B cell (primary cell): ENCODE data around the gene TMBIM1. TPM values are rescaled to one million over a fixed set of nuclear protein-coding genes. Genes with fewer than 3 reads are reported as not detected.
A peak's percentile ranks its signal among the peaks of the same experiment; 100 is the strongest.

ENCODE experiments used
- ATAC-seq: fragments of 200-7000 bp; cut with Tn5 transposase; one replicate; pipeline ENCODE4 v1.10.0; 2021; ENCODE audit warnings: low read depth, mild to moderate bottlenecking, moderate number of reproducible peaks, moderate library complexity
- CTCF ChIA-PET: fragments of 350-600 bp; sonication (Branson Sonifier 250); formaldehyde crosslinking; loops from one replicate; lab custom pipeline; 2021; ENCODE audit warnings: antibody characterized with exemption, inconsistent platforms; lab: Charles Lee
- POLR2A ChIA-PET: fragments of 350-600 bp; sonication (Branson Sonifier 250); formaldehyde crosslinking; loops from one replicate; lab custom pipeline; 2021; ENCODE audit warnings: antibody characterized with exemption; lab: Charles Lee
- DNase-seq: peaks from one replicate; pipeline ENCODE4 v3.0.0; 2013
- H2AFZ ChIP-seq: 2 replicates; pipeline ENCODE4 v1.6.1; 2012; ENCODE audit warnings: mild to moderate bottlenecking, low read depth, low read length; ENCODE audit not compliant: insufficient read depth, poor library complexity, severe bottlenecking
- H3K27ac ChIP-seq, 2 donors: 1 replicate in 1 of 2; 2 replicates in 1 of 2; pipeline ENCODE4 v1.5.1; 2012 to 2013; ENCODE audit warnings: low read length in 2 of 2, mild to moderate bottlenecking in 2 of 2, moderate library complexity in 1 of 2
- H3K27me3 ChIP-seq, 4 experiments: fragments of 200-600 bp in 1 of 4; sonication (generic) in 1 of 4; replicated peaks in 1 of 4; 1 replicate in 2 of 4; 2 replicates in 2 of 4; pipeline versions ENCODE4 v1.6.1 to v1.7.0; 2013 to 2016; ENCODE audit warnings: low read length in 3 of 4, mild to moderate bottlenecking in 2 of 4, mixed read lengths in 1 of 4, moderate library complexity in 1 of 4; ENCODE audit not compliant: insufficient read depth in 4 of 4, control insufficient read depth in 3 of 4; ENCODE audit errors: control extremely low read depth in 1 of 4
- H3K36me3 ChIP-seq, 2 experiments: replicated peaks in 1 of 2; 1 replicate in 1 of 2; 2 replicates in 1 of 2; pipeline versions ENCODE4 v1.6.1 to v1.7.1; 2013; ENCODE audit warnings: low read length in 1 of 2; ENCODE audit not compliant: insufficient read depth in 2 of 2, control insufficient read depth in 1 of 2; ENCODE audit errors: control extremely low read depth in 1 of 2, extremely low read depth in 1 of 2
- H3K4me1 ChIP-seq, 2 donors: fragments of 200-600 bp in 1 of 2; sonication (generic) in 1 of 2; 1 replicate in 1 of 2; 2 replicates in 1 of 2; pipeline versions ENCODE4 v1.5.1 to v1.6.1; 2013 to 2017; ENCODE audit warnings: low read length in 2 of 2; ENCODE audit not compliant: control insufficient read depth in 2 of 2, insufficient read depth in 2 of 2
- H3K4me2 ChIP-seq: replicated peaks from 2 replicates; pipeline ENCODE3; 2012; ENCODE audit warnings: mild to moderate bottlenecking, low read depth, low read length; ENCODE audit not compliant: poor library complexity, severe bottlenecking
- H3K4me3 ChIP-seq, 5 experiments: fragments of 200-600 bp in 1 of 5; sonication (generic) in 1 of 5; 1 replicate in 3 of 5; 2 replicates in 2 of 5; pipeline versions ENCODE4 v1.5.1 to v1.7.0; 2011 to 2016; ENCODE audit warnings: low read length in 4 of 5, mild to moderate bottlenecking in 4 of 5, low read depth in 2 of 5, control low read depth in 1 of 5, moderate library complexity in 1 of 5; ENCODE audit not compliant: insufficient read depth in 1 of 5; ENCODE audit errors: control extremely low read depth in 1 of 5, extremely low read depth in 1 of 5
- H3K79me2 ChIP-seq: fragments of 200-600 bp; sonication (generic); one replicate; pipeline ENCODE4 v1.6.0; 2016; ENCODE audit warnings: low read length; ENCODE audit not compliant: control insufficient read depth, insufficient read depth
- H3K9ac ChIP-seq: fragments of 200-600 bp; sonication (generic); 2 replicates; pipeline ENCODE4 v1.6.1; 2017; ENCODE audit warnings: mild to moderate bottlenecking, low read length, moderate library complexity
- H3K9me3 ChIP-seq, 3 donors: one replicate each; pipeline versions ENCODE4 v1.6.1 to v1.7.1; 2013; ENCODE audit warnings: low read length in 2 of 3; ENCODE audit not compliant: control insufficient read depth in 2 of 3, insufficient read depth in 1 of 3; ENCODE audit errors: control extremely low read depth in 1 of 3
- H4K20me1 ChIP-seq: 2 replicates; pipeline ENCODE4 v1.6.0; 2012; ENCODE audit warnings: mild to moderate bottlenecking, low read length; ENCODE audit not compliant: insufficient read depth, control insufficient read depth, poor library complexity, severe bottlenecking
- H3K27ac Mint-ChIP-seq: one replicate; pipeline ENCODE4 v1.8.0; 2021; ENCODE audit warnings: mixed read lengths
- H3K27me3 Mint-ChIP-seq: one replicate; pipeline ENCODE4 v1.8.0; 2021; ENCODE audit warnings: mixed read lengths
- H3K4me1 Mint-ChIP-seq: one replicate; pipeline ENCODE4 v1.8.0; 2021; ENCODE audit warnings: mixed read lengths
- H3K4me3 Mint-ChIP-seq: one replicate; pipeline ENCODE4 v1.8.0; 2021; ENCODE audit warnings: mixed read lengths
- H3K9me3 Mint-ChIP-seq: one replicate; pipeline ENCODE4 v1.8.0; 2022; ENCODE audit warnings: mixed read lengths; ENCODE audit not compliant: insufficient read depth
- CTCF ChIP-seq: fragments of 200-600 bp; IDR thresholded peaks from one replicate; pipeline ENCODE4 v1.8.0; 2022; ENCODE audit warnings: antibody characterized with exemption, mild to moderate bottlenecking
- EZH2 ChIP-seq: IDR thresholded peaks from 2 replicates; pipeline ENCODE4 v1.6.1; 2012; ENCODE audit warnings: borderline replicate concordance, low read depth, mild to moderate bottlenecking, moderate library complexity, low read length; ENCODE audit not compliant: insufficient read depth, poor library complexity, severe bottlenecking
- WGBS: methylation state at CpG from one replicate; pipeline ENCODE4 v1.1.5; 2013; ENCODE audit warnings: missing lambda C conversion rate; ENCODE audit not compliant: insufficient coverage; 5-methylcytosine and 5-hydroxymethylcytosine counted together
- intact Hi-C: fragments of 100-400 bp; cut with micrococcal nuclease; formaldehyde crosslinking; loops from one replicate; pipeline ENCODE4 v1.10.0; 2022
- polyA plus RNA-seq: library from polyadenylated mRNA; depleted of rRNA; stranded (reverse); fragments of >200 nt; gene quantifications from 2 replicates; pipeline ENCODE4 v1.2.3, GENCODE V29; 2012
- total RNA-seq, 2 donors: library from RNA; stranded (reverse); fragments of 120-200 nt in 1 of 2; gene quantifications; 1 replicate in 1 of 2; 2 replicates in 1 of 2; pipeline versions ENCODE4 v1.2.3 to v1.2.4, GENCODE V29; 2013 to 2022

TMBIM1 gene
- total and polyA plus RNA-seq, 2 donors (not counting 1 experiment from before 2014, with no cell fraction given) = 68.7 to 137 TPM

DNA sequence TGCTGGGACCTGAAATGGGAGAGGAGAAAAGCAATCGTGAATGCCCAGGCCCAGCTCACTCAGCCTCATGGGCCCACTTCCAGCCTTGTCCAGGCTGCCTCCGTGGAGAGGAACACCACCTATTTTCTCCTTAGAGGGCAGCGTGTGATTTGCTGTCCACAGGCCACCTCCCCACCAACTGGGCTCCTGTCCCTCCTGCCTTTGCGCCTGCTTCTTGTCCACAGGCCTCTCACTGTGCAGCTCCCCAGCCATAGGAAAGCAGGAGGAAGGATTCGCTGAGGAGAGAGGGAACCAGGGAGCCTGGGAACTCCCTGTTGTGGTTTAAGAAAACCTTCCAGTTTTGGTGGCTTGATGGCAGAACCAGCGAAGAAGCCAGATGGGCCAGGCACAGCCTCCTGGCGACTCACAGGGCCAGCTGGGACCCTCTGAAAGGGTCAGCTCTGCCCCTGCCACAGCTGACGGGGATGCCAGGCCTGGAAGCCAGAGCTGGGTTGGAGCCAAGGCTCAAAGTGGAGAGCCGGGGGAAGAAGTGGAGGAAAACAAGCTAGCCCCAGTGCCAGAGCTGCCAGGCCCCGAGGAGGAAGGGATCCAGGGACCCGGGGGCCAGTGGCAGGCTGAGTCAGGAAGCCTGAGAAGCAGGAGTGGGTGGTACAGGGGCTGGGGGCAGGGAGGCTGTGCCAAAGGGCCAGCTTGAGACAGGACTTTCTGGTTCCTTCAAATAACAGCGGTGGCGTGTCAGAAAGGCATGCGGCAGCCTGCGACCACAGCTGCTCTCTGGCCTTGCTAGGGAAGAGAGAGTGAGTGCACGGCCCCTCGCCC is 9.9 kb downstream of the TMBIM1 start:
- POLR2A ChIA-PET = no interaction called here
- Histone ChIP-seq H3K4me2 (no peak overlapping the region), H3K79me2 (peaks cover 84% of the 10 kb centered on the region)

More for the DNA sequence above, 9.9 kb downstream of the TMBIM1 start:
- Mint-ChIP-seq H3K27me3 (no peaks in the 10 kb centered on the region), H3K4me1 (peaks cover 58% of the 10 kb centered on the region), H3K27ac (peak overlapping the region; percentile 37), H3K9me3 (no peaks in the 10 kb centered on the region), H3K4me3 (no peak overlapping the region)
- DNase-seq = no peak
- CTCF ChIA-PET = interaction anchor here (15.5 kb wide), 1 partner anchor 9 kb away, joined by 331 read pairs; the partner anchor contains the start of genes AAMP and PNKD
- ATAC-seq = no peak
- H3K27me3 ChIP-seq = no peaks in the 10 kb centered on the region
- no peak overlapping the region for H2AFZ ChIP-seq
- H3K4me1 ChIP-seq = peaks cover 41 to 55% of the 10 kb centered on the region in 2 donors
- 99% methylated on average over 10 of the region's 17 CpGs for whole genome bisulfite sequencing
- TF ChIP-seq CTCF (no peak), EZH2 (no peak)
- no peaks in the 10 kb centered on the region for H3K9me3 ChIP-seq
- no peak overlapping the region for H3K4me3 ChIP-seq
- intact Hi-C loops = no loop called here
- peaks cover 58% of the 10 kb centered on the region for H4K20me1 ChIP-seq
- H3K9ac ChIP-seq = no peak overlapping the region
- H3K27ac ChIP-seq = peak overlapping the region in 1 of 2 donors; percentile 40
- peaks cover 0 to 69% of the 10 kb centered on the region in 2 experiments for H3K36me3 ChIP-seq
